MM.1S (cell line): ENCODE data around the gene UCP2.

Source experiments
- DNase-seq: peaks from one replicate; pipeline ENCODE4 v3.0.0-alpha.2; 2015
- H2AFZ ChIP-seq: fragments of 300-600 bp; sonication (generic); 2 replicates; pipeline ENCODE4 v1.6.0; 2016; ENCODE audit warnings: antibody characterized with exemption, low read length
- H3F3A ChIP-seq: fragments of 300-600 bp; sonication (generic); 2 replicates; pipeline ENCODE4 v1.6.1; 2016; ENCODE audit warnings: mild to moderate bottlenecking, antibody characterized with exemption, low read length, moderate library complexity, mixed read lengths; ENCODE audit not compliant: insufficient read depth
- H3K27ac ChIP-seq: fragments of 300-600 bp; sonication (generic); 2 replicates; pipeline ENCODE4 v1.5.1; 2016; ENCODE audit warnings: mild to moderate bottlenecking, low read length
- H3K27me3 ChIP-seq: fragments of 300-600 bp; sonication (generic); replicated peaks from 2 replicates; pipeline ENCODE4 v1.6.0; 2016; ENCODE audit warnings: low read length; ENCODE audit not compliant: insufficient read depth
- H3K36me3 ChIP-seq: fragments of 300-600 bp; sonication (generic); replicated peaks from 2 replicates; pipeline ENCODE4 v1.6.1; 2016; ENCODE audit warnings: mild to moderate bottlenecking, low read length, mixed read lengths; ENCODE audit not compliant: insufficient read depth
- H3K4me1 ChIP-seq: fragments of 300-600 bp; sonication (generic); 2 replicates; pipeline ENCODE4 v1.6.1; 2016; ENCODE audit warnings: low read length, mixed read lengths
- H3K4me2 ChIP-seq: fragments of 300-600 bp; sonication (generic); 2 replicates; pipeline ENCODE4 v1.6.0; 2016; ENCODE audit warnings: low read depth, low read length
- H3K4me3 ChIP-seq: fragments of 300-600 bp; sonication (generic); 2 replicates; pipeline ENCODE4 v1.5.1; 2016; ENCODE audit warnings: low read length, mixed read lengths
- H3K79me2 ChIP-seq: fragments of 300-600 bp; sonication (generic); 2 replicates; pipeline ENCODE4 v1.6.1; 2016; ENCODE audit warnings: mixed run types, low read length, mixed read lengths
- H3K9ac ChIP-seq: fragments of 300-600 bp; sonication (generic); 2 replicates; pipeline ENCODE4 v1.6.1; 2016; ENCODE audit warnings: low read length, mixed read lengths
- H3K9me2 ChIP-seq: fragments of 300-600 bp; sonication (generic); replicated peaks from 2 replicates; pipeline ENCODE4 v1.6.1; 2016; ENCODE audit warnings: mild to moderate bottlenecking, low read length, mixed read lengths; ENCODE audit not compliant: insufficient read depth
- H3K9me3 ChIP-seq: fragments of 300-600 bp; sonication (generic); replicated peaks from 2 replicates; pipeline ENCODE4 v1.6.1; 2016; ENCODE audit warnings: mild to moderate bottlenecking, low read length, mixed read lengths; ENCODE audit not compliant: insufficient read depth
- H4K20me1 ChIP-seq: fragments of 300-600 bp; sonication (generic); 2 replicates; pipeline ENCODE4 v1.6.1; 2016; ENCODE audit warnings: mild to moderate bottlenecking, low read length, moderate library complexity, mixed read lengths; ENCODE audit not compliant: insufficient read depth
- CTCF ChIP-seq: fragments of 300-600 bp; sonication (generic); IDR thresholded peaks from 2 replicates; pipeline ENCODE4 v1.5.1; 2016; ENCODE audit warnings: antibody characterized with exemption, low read length, mixed read lengths
- EZH2 ChIP-seq: fragments of 300-600 bp; sonication (generic); optimal IDR thresholded peaks from 2 replicates; pipeline ENCODE3; 2017; ENCODE audit warnings: low read depth, mild to moderate bottlenecking, antibody characterized with exemption, low read length, mixed read lengths
- EZH2phosphoT487 ChIP-seq: fragments of 300-600 bp; sonication (generic); IDR thresholded peaks from 2 replicates; pipeline ENCODE4 v1.6.1; 2018; ENCODE audit warnings: antibody characterized with exemption, low read length

Gene UCP2

DNA sequence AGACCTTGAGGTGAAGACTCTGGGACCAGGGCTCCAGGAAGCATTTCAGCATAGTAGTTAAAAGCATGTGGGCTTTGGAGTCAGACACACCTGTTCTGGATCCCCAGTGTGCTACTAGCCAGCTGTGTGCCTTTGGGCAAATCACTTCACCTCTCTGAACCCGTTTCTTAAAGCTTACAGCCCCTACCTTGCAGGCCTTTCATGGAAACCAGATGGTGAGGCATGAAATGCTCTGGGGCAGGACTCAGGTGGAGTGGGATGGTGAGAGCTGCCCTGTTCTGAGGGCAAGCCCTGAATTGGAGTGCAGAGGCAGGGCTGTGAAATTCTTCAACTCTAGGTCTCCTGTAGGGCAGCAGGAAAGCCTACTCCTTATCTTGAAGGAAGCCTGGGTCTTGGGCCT lies 10.5 kb downstream of the UCP2 start:
- H3K9me3 ChIP-seq, result no peaks in the 10 kb centered on the region
- no peaks in the 10 kb centered on the region for H4K20me1 ChIP-seq
- no peak for TF ChIP-seq EZH2
- TF ChIP-seq CTCF, result no peak
- TF ChIP-seq EZH2phosphoT487, result no peak
- H3K9ac ChIP-seq, result no peak overlapping the region
- no peak overlapping the region for H3K27ac ChIP-seq
- H3K4me2 ChIP-seq, result no peak overlapping the region
- no peak for DNase-seq
- H3F3A ChIP-seq, result peaks cover 27% of the 10 kb centered on the region; the same call in 1 of the 2 replicates
- H2AFZ ChIP-seq, result no peak overlapping the region
- H3K79me2 ChIP-seq, result 0 out of 2 replicates have a peak, but pooled peaks cover 1% of the 10 kb centered on the region
- no peaks in the 10 kb centered on the region for H3K27me3 ChIP-seq
- H3K4me3 ChIP-seq, result no peak overlapping the region
- H3K4me1 ChIP-seq, result peaks cover 23% of the 10 kb centered on the region
- no peaks in the 10 kb centered on the region for H3K9me2 ChIP-seq
- no peaks in the 10 kb centered on the region for H3K36me3 ChIP-seq

DNA sequence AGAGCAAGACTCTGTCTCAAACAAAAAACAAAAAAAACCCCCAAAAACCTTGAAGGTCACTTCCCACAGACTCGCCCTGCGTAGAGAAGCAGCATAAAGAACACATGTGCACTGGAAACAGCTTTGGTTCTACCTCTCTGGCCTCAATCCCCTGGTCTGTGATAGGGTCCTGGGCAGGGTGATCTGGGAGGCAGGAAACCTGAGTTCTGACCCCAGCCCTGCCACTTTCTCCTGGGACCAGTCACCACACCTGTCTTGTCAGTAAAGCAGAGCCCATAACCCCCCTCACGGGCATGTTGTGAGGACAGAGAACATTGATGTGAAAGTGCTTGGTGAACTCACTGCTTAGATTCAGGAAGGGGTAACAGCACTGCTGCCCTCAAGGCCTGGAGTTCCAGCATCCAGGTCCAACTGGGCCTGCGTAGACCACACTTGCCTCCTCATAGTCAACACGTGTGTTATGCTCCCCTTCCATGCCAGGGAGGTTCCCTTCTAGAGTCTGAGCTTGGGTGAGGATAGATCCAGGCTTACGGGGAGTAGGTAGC lies 11.4 kb downstream of the UCP2 start:
- H3K4me2 ChIP-seq, result no peak overlapping the region
- H4K20me1 ChIP-seq, result no peaks in the 10 kb centered on the region
- peaks cover 23% of the 10 kb centered on the region for H3K4me1 ChIP-seq
- TF ChIP-seq EZH2 (no peak), CTCF (no peak), EZH2phosphoT487 (no peak)
- no peaks in the 10 kb centered on the region for H3K9me3 ChIP-seq
- no peak for DNase-seq
- no peaks in the 10 kb centered on the region for H3K79me2 ChIP-seq
- peaks cover 27% of the 10 kb centered on the region; the same call in 1 of the 2 replicates for H3F3A ChIP-seq
- H3K4me3 ChIP-seq, result no peak overlapping the region
- H3K36me3 ChIP-seq, result no peaks in the 10 kb centered on the region
- no peaks in the 10 kb centered on the region for H3K9me2 ChIP-seq
- H3K27ac ChIP-seq, result no peak overlapping the region
- H3K27me3 ChIP-seq, result no peaks in the 10 kb centered on the region
- no peak overlapping the region for H2AFZ ChIP-seq
- H3K9ac ChIP-seq, result no peak overlapping the region

DNA sequence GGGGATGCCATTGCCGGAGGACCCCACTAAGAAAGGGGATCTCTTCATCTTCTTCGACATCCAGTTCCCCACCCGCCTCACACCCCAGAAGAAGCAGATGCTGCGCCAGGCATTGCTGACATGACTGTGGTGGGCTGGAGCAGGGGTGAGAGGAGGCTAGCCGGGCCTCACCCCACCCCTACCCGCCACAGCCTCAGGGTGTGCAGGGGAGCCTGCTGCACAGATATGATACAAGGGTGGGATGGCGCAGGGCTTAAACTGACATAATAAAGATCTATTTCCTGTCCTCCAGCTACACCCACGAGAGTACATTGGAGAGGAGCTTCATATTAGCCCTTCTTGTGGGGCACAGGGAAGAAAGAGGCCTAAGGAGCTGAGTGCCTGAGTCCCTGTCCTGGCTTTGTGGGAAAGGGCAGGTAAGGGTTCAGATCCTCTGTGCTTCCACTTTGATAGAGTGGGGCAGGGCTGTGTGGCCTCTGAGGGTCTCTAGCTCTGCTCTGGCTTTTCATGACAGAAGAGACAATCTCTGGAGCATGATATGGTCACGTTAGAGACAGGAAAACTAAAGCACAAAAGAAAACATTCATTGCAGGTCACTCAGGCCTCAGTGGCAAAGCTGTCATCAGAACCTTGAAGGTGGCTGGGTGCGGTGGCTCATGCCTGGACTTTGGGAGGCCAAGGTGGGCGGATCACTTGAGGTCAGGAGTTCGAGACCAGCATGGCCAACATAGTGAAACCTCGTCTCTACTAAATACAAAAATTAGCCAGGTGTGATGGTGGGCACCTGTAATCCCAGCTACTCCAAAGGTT lies 12.4 kb downstream of the UCP2 start:
- H3K27me3 ChIP-seq, result no peaks in the 10 kb centered on the region
- no peak overlapping the region for H3K9ac ChIP-seq
- H3K9me3 ChIP-seq, result no peaks in the 10 kb centered on the region
- H3K9me2 ChIP-seq, result no peaks in the 10 kb centered on the region
- H4K20me1 ChIP-seq, result no peaks in the 10 kb centered on the region
- peaks cover 20% of the 10 kb centered on the region for H3K4me1 ChIP-seq
- DNase-seq, result no peak
- TF ChIP-seq CTCF (no peak), EZH2 (no peak), EZH2phosphoT487 (no peak)
- H3K4me2 ChIP-seq, result no peak overlapping the region
- H3K4me3 ChIP-seq, result no peak overlapping the region
- no peaks in the 10 kb centered on the region for H3K79me2 ChIP-seq
- H2AFZ ChIP-seq, result no peak overlapping the region
- H3K36me3 ChIP-seq, result no peaks in the 10 kb centered on the region
- H3K27ac ChIP-seq, result no peak overlapping the region
- peaks cover 25% of the 10 kb centered on the region; the same call in 1 of the 2 replicates for H3F3A ChIP-seq
